ENCODE results near the gene OR2L13.

DNA sequence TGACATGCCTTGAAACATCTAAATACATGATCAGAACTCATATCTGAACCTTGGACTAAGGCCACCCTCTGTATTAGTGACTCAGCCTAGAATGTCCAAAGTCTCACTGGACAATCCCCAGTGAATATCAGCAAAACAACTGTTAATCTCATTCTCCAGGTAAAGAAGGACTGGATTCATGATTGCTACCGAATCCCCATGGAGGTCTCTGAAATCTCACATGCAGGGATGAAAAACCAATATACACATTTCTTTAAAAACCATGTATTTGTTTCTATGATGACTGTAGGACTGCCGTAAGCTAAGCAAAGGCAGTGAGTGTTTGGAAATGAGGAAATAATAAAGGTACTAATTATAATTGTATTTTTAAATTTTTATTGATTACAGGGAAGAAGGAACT lies 48.4 kb upstream of the OR2L13 start, which contains the start of gene OR2L3:
- TF ChIP-seq CREB1 (IDR thresholded peaks at IDR 0.05; ENCODE audit: low read depth) (no peak), ZBTB7A (IDR thresholded peaks at IDR 0.05; ENCODE audit: low read depth) (no peak), CEBPB (IDR thresholded peaks at IDR 0.05) (no peak)

Measured in Ishikawa (cell line).